ENCODE data around the gene AK8. TPM values are rescaled to one million over a fixed set of nuclear protein-coding genes. Genes with fewer than 3 reads are reported as not detected.

Gene AK8
- total and polyA plus RNA-seq, 2 donors from 2014 or later, result 6.2 to 6.3 TPM

GRCh38 chr9:132797861-132798659 lies 80.0 kb downstream of the AK8 start:
- Histone ChIP-seq H3K4me1 (ENCODE audit: control insufficient read depth in 2 of 3, insufficient read depth in 2 of 3, low read depth in 1 of 3, low read length in 3 of 3) (no peaks in the 10 kb centered on the region), H3K27me3 (ENCODE audit: control insufficient read depth, insufficient read depth, low read length) (no peaks in the 10 kb centered on the region), H3K9ac (ENCODE audit: low read length in 3 of 3) (no peak overlapping the region), H3K27ac (ENCODE audit: low read depth in 2 of 2, low read length in 2 of 2) (no peak overlapping the region), H3K9me3 (ENCODE audit: control insufficient read depth in 2 of 3, insufficient read depth in 1 of 3, low read length in 3 of 3) (no peaks in the 10 kb centered on the region), H3K4me3 (ENCODE audit: low read length in 3 of 3) (no peak overlapping the region), H3K36me3 (ENCODE audit: control insufficient read depth in 2 of 3, insufficient read depth in 3 of 3, low read length in 3 of 3) (no peaks in the 10 kb centered on the region)
- FAIRE-seq (no peak), DNase-seq (peak in 1 of 5 donors; percentile 59)
- intact Hi-C loops (cut with DNase I), result no loop called here
- TF ChIP-seq CTCF (IDR thresholded peaks at IDR 0.05; ENCODE audit: borderline replicate concordance, extremely low read depth, insufficient read depth), result no peak

- Histone ChIP-seq H3K4me3 (ENCODE audit: low read length in 3 of 3) (no peak overlapping the region), H3K9me3 (ENCODE audit: control insufficient read depth in 2 of 3, insufficient read depth in 1 of 3, low read length in 3 of 3) (no peaks in the 10 kb centered on the region), H3K27ac (ENCODE audit: low read depth in 2 of 2, low read length in 2 of 2) (no peak overlapping the region), H3K4me1 (ENCODE audit: control insufficient read depth in 2 of 3, insufficient read depth in 2 of 3, low read depth in 1 of 3, low read length in 3 of 3) (no peaks in the 10 kb centered on the region), H3K9ac (ENCODE audit: low read length in 3 of 3) (no peak overlapping the region), H3K36me3 (ENCODE audit: control insufficient read depth in 2 of 3, insufficient read depth in 3 of 3, low read length in 3 of 3) (no peaks in the 10 kb centered on the region), H3K27me3 (ENCODE audit: control insufficient read depth, insufficient read depth, low read length) (no peaks in the 10 kb centered on the region)
- DNase-seq (no peak), FAIRE-seq (no peak)
- TF ChIP-seq CTCF (IDR thresholded peaks at IDR 0.05; ENCODE audit: borderline replicate concordance, extremely low read depth, insufficient read depth), result no peak
- intact Hi-C loops (cut with DNase I), result no loop called here
Observed at GRCh38 chr9:132795511-132796303, 82.4 kb downstream of the AK8 start.

- no peak for TF ChIP-seq CTCF (IDR thresholded peaks at IDR 0.05; ENCODE audit: borderline replicate concordance, extremely low read depth, insufficient read depth)
- H3K4me1 ChIP-seq (ENCODE audit: control insufficient read depth in 2 of 3, insufficient read depth in 2 of 3, low read depth in 1 of 3, low read length in 3 of 3), result no peaks in the 10 kb centered on the region
- peak in 2 of 5 donors; percentile 45 to 57 for DNase-seq
- H3K27ac ChIP-seq (ENCODE audit: low read depth in 2 of 2, low read length in 2 of 2), result no peak overlapping the region
- H3K27me3 ChIP-seq (ENCODE audit: control insufficient read depth, insufficient read depth, low read length), result no peaks in the 10 kb centered on the region
- FAIRE-seq, result no peak
- intact Hi-C loops (cut with DNase I), result no loop called here
- no peaks in the 10 kb centered on the region for H3K9me3 ChIP-seq (ENCODE audit: control insufficient read depth in 2 of 3, insufficient read depth in 1 of 3, low read length in 3 of 3)
- no peak overlapping the region for H3K9ac ChIP-seq (ENCODE audit: low read length in 3 of 3)
- H3K36me3 ChIP-seq (ENCODE audit: control insufficient read depth in 2 of 3, insufficient read depth in 3 of 3, low read length in 3 of 3), result no peaks in the 10 kb centered on the region
- H3K4me3 ChIP-seq (ENCODE audit: low read length in 3 of 3), result no peak overlapping the region
Observed at GRCh38 chr9:132794730-132795380, 83.2 kb downstream of the AK8 start.
